Measurements from ENCODE around the gene AKNA.

The AKNA gene

GRCh38 chr9:114426046-114426948 lies 38.5 kb upstream of the AKNA start:
- peaks cover 7% of the 10 kb centered on the region for H3K36me3 Mint-ChIP-seq (ENCODE audit: insufficient read depth)
- no peak overlapping the region for H3K27ac Mint-ChIP-seq (ENCODE audit: low read depth)
- no peak overlapping the region for H3K4me3 Mint-ChIP-seq
- DNase-seq (ENCODE audit: low spot score in 2 of 2) = no peak
- no peaks in the 10 kb centered on the region for H3K27me3 Mint-ChIP-seq
- H3K9me3 Mint-ChIP-seq = no peaks in the 10 kb centered on the region
- ATAC-seq (replicated peaks; ENCODE audit: extremely low read depth, poor library complexity, severe bottlenecking) = no peak
- no peaks in the 10 kb centered on the region for H3K4me1 Mint-ChIP-seq

GRCh38 chr9:114425126-114425525 lies 37.3 kb upstream of the AKNA start:
- DNase-seq (ENCODE audit: low spot score in 2 of 2) = no peak
- no peak for ATAC-seq (replicated peaks; ENCODE audit: extremely low read depth, poor library complexity, severe bottlenecking)
- no peaks in the 10 kb centered on the region for H3K27me3 Mint-ChIP-seq
- H3K36me3 Mint-ChIP-seq (ENCODE audit: insufficient read depth) = peaks cover 7% of the 10 kb centered on the region
- no peak overlapping the region for H3K27ac Mint-ChIP-seq (ENCODE audit: low read depth)
- no peaks in the 10 kb centered on the region for H3K9me3 Mint-ChIP-seq
- H3K4me3 Mint-ChIP-seq = no peak overlapping the region
- H3K4me1 Mint-ChIP-seq = no peaks in the 10 kb centered on the region

GRCh38 chr9:114424126-114424525 lies 36.3 kb upstream of the AKNA start:
- DNase-seq (ENCODE audit: low spot score in 2 of 2) (no peak), ATAC-seq (replicated peaks; ENCODE audit: extremely low read depth, poor library complexity, severe bottlenecking) (no peak)
- Mint-ChIP-seq H3K27me3 (no peaks in the 10 kb centered on the region), H3K4me3 (no peak overlapping the region), H3K27ac (ENCODE audit: low read depth) (no peak overlapping the region), H3K9me3 (no peaks in the 10 kb centered on the region), H3K36me3 (ENCODE audit: insufficient read depth) (peaks cover 7% of the 10 kb centered on the region), H3K4me1 (no peaks in the 10 kb centered on the region)

- H3K9me3 Mint-ChIP-seq = no peaks in the 10 kb centered on the region
- H3K27me3 Mint-ChIP-seq = no peaks in the 10 kb centered on the region
- no peak overlapping the region for H3K4me3 Mint-ChIP-seq
- peaks cover 6% of the 10 kb centered on the region for H3K4me1 Mint-ChIP-seq
- DNase-seq (ENCODE audit: low spot score in 2 of 2) (no peak), ATAC-seq (replicated peaks; ENCODE audit: extremely low read depth, poor library complexity, severe bottlenecking) (no peak)
- H3K36me3 Mint-ChIP-seq (ENCODE audit: insufficient read depth) = peaks cover 7% of the 10 kb centered on the region
- no peak overlapping the region for H3K27ac Mint-ChIP-seq (ENCODE audit: low read depth)
These were observed 35.4 kb upstream of the AKNA start for GRCh38 chr9:114423181-114423580.

GRCh38 chr9:114421147-114421546 lies 33.4 kb upstream of the AKNA start:
- peaks cover 7% of the 10 kb centered on the region for H3K36me3 Mint-ChIP-seq (ENCODE audit: insufficient read depth)
- H3K4me1 Mint-ChIP-seq = peaks cover 13% of the 10 kb centered on the region
- ATAC-seq (replicated peaks; ENCODE audit: extremely low read depth, poor library complexity, severe bottlenecking) (no peak), DNase-seq (ENCODE audit: low spot score in 2 of 2) (no peak)
- no peaks in the 10 kb centered on the region for H3K27me3 Mint-ChIP-seq
- no peak overlapping the region for H3K27ac Mint-ChIP-seq (ENCODE audit: low read depth)
- H3K9me3 Mint-ChIP-seq = no peaks in the 10 kb centered on the region
- H3K4me3 Mint-ChIP-seq = no peak overlapping the region

GRCh38 chr9:114419796-114420195 lies 32.0 kb upstream of the AKNA start:
- DNase-seq (ENCODE audit: low spot score in 2 of 2) (no peak), ATAC-seq (replicated peaks; ENCODE audit: extremely low read depth, poor library complexity, severe bottlenecking) (no peak)
- Mint-ChIP-seq H3K4me3 (no peak overlapping the region), H3K36me3 (ENCODE audit: insufficient read depth) (peaks cover 4% of the 10 kb centered on the region), H3K9me3 (no peaks in the 10 kb centered on the region), H3K27me3 (no peaks in the 10 kb centered on the region), H3K27ac (ENCODE audit: low read depth) (no peak overlapping the region), H3K4me1 (peaks cover 13% of the 10 kb centered on the region)

- no peak overlapping the region for H3K4me3 Mint-ChIP-seq
- no peak overlapping the region for H3K27ac Mint-ChIP-seq (ENCODE audit: low read depth)
- H3K36me3 Mint-ChIP-seq (ENCODE audit: insufficient read depth) = peaks cover 2% of the 10 kb centered on the region
- ATAC-seq (replicated peaks; ENCODE audit: extremely low read depth, poor library complexity, severe bottlenecking) (no peak), DNase-seq (ENCODE audit: low spot score in 2 of 2) (no peak)
- H3K9me3 Mint-ChIP-seq = no peaks in the 10 kb centered on the region
- peaks cover 13% of the 10 kb centered on the region for H3K4me1 Mint-ChIP-seq
- H3K27me3 Mint-ChIP-seq = no peaks in the 10 kb centered on the region
These were observed 30.3 kb upstream of the AKNA start for GRCh38 chr9:114418053-114418452.

- no peak overlapping the region for H3K27ac Mint-ChIP-seq (ENCODE audit: low read depth)
- no peaks in the 10 kb centered on the region for H3K36me3 Mint-ChIP-seq (ENCODE audit: insufficient read depth)
- H3K4me3 Mint-ChIP-seq = no peak overlapping the region
- no peak for ATAC-seq (replicated peaks; ENCODE audit: extremely low read depth, poor library complexity, severe bottlenecking)
- DNase-seq (ENCODE audit: low spot score in 2 of 2) = no peak
- peaks cover 13% of the 10 kb centered on the region for H3K4me1 Mint-ChIP-seq
- no peaks in the 10 kb centered on the region for H3K9me3 Mint-ChIP-seq
- no peaks in the 10 kb centered on the region for H3K27me3 Mint-ChIP-seq
These were observed 29.7 kb upstream of the AKNA start for GRCh38 chr9:114417511-114417910.

GRCh38 chr9:114416906-114417305 lies 29.1 kb upstream of the AKNA start:
- no peak for DNase-seq (ENCODE audit: low spot score in 2 of 2)
- peak overlapping the region; percentile 8 for H3K27ac Mint-ChIP-seq (ENCODE audit: low read depth)

GRCh38 chr9:114416290-114416689 lies 28.5 kb upstream of the AKNA start:
- DNase-seq (ENCODE audit: low spot score in 2 of 2) = no peak
- Mint-ChIP-seq H3K9me3 (no peaks in the 10 kb centered on the region), H3K27ac (ENCODE audit: low read depth) (peak overlapping the region; percentile 8)

More at GRCh38 chr9:114416906-114417305, 29.1 kb upstream of the AKNA start:
- H3K27me3 Mint-ChIP-seq = no peaks in the 10 kb centered on the region
- no peak overlapping the region for H3K4me3 Mint-ChIP-seq
- H3K4me1 Mint-ChIP-seq = peaks cover 13% of the 10 kb centered on the region
- H3K36me3 Mint-ChIP-seq (ENCODE audit: insufficient read depth) = no peaks in the 10 kb centered on the region
- no peaks in the 10 kb centered on the region for H3K9me3 Mint-ChIP-seq
- ATAC-seq (replicated peaks; ENCODE audit: extremely low read depth, poor library complexity, severe bottlenecking) = no peak

GRCh38 chr9:114414346-114414745 lies 26.6 kb upstream of the AKNA start:
- no peak for ATAC-seq (replicated peaks; ENCODE audit: extremely low read depth, poor library complexity, severe bottlenecking)
- Mint-ChIP-seq H3K4me1 (peaks cover 13% of the 10 kb centered on the region), H3K27me3 (no peaks in the 10 kb centered on the region), H3K36me3 (ENCODE audit: insufficient read depth) (no peaks in the 10 kb centered on the region), H3K4me3 (no peak overlapping the region), H3K27ac (ENCODE audit: low read depth) (no peak overlapping the region), H3K9me3 (no peaks in the 10 kb centered on the region)
- no peak for DNase-seq (ENCODE audit: low spot score in 2 of 2)

More at GRCh38 chr9:114416290-114416689, 28.5 kb upstream of the AKNA start:
- H3K36me3 Mint-ChIP-seq (ENCODE audit: insufficient read depth) = no peaks in the 10 kb centered on the region
- peaks cover 13% of the 10 kb centered on the region for H3K4me1 Mint-ChIP-seq
- H3K4me3 Mint-ChIP-seq = no peak overlapping the region
- no peaks in the 10 kb centered on the region for H3K27me3 Mint-ChIP-seq
- ATAC-seq (replicated peaks; ENCODE audit: extremely low read depth, poor library complexity, severe bottlenecking) = no peak

GRCh38 chr9:114413861-114414301 lies 26.1 kb upstream of the AKNA start:
- no peaks in the 10 kb centered on the region for H3K27me3 Mint-ChIP-seq
- no peaks in the 10 kb centered on the region for H3K9me3 Mint-ChIP-seq
- ATAC-seq (replicated peaks; ENCODE audit: extremely low read depth, poor library complexity, severe bottlenecking) = no peak
- peaks cover 12% of the 10 kb centered on the region for H3K4me1 Mint-ChIP-seq
- DNase-seq (ENCODE audit: low spot score in 2 of 2) = no peak
- no peak overlapping the region for H3K27ac Mint-ChIP-seq (ENCODE audit: low read depth)
- no peak overlapping the region for H3K4me3 Mint-ChIP-seq
- no peaks in the 10 kb centered on the region for H3K36me3 Mint-ChIP-seq (ENCODE audit: insufficient read depth)

GRCh38 chr9:114412048-114412683 lies 24.4 kb upstream of the AKNA start:
- H3K27me3 Mint-ChIP-seq = no peaks in the 10 kb centered on the region
- no peak for DNase-seq (ENCODE audit: low spot score in 2 of 2)
- no peaks in the 10 kb centered on the region for H3K4me1 Mint-ChIP-seq
- no peaks in the 10 kb centered on the region for H3K9me3 Mint-ChIP-seq
- H3K4me3 Mint-ChIP-seq = no peak overlapping the region
- peaks cover 2% of the 10 kb centered on the region for H3K36me3 Mint-ChIP-seq (ENCODE audit: insufficient read depth)
- H3K27ac Mint-ChIP-seq (ENCODE audit: low read depth) = no peak overlapping the region
- ATAC-seq (replicated peaks; ENCODE audit: extremely low read depth, poor library complexity, severe bottlenecking) = no peak
